SW480 (cell line): ENCODE data around the gene URI1.
"Not testable (repeated sequence)": the region's sequence is repeated elsewhere in the genome, so short reads cannot be mapped to it uniquely, and the experiment has no call there.

Experiments
- DNase-seq: peaks from one replicate; pipeline ENCODE4 v3.0.0-alpha.2; 2016; ENCODE audit warnings: low spot score

Gene URI1

GRCh38 chr19:29942404-29943261, 594 bp downstream of the URI1 start:
- peak; percentile 54 for DNase-seq

DNA sequence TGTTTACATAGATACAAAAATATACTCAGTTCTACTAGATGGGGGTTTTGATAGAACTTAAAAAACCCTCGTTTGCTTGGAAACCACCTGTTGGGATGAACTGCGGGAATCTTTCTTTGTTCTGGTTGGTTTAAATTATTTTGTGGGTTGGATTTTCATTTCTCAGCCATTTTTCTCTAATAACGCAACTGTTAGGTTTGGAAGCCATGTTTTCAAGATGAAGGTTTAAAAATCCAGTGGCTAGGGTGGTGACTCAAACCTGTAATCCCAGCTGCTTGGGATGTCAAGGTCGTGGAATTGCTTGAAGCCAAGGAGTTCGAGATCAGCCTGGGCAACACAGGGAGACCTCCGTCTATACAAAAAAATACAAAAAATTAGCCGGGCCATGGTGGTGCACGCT, 1.6 kb downstream of the URI1 start:
- DNase-seq = no peak

DNA sequence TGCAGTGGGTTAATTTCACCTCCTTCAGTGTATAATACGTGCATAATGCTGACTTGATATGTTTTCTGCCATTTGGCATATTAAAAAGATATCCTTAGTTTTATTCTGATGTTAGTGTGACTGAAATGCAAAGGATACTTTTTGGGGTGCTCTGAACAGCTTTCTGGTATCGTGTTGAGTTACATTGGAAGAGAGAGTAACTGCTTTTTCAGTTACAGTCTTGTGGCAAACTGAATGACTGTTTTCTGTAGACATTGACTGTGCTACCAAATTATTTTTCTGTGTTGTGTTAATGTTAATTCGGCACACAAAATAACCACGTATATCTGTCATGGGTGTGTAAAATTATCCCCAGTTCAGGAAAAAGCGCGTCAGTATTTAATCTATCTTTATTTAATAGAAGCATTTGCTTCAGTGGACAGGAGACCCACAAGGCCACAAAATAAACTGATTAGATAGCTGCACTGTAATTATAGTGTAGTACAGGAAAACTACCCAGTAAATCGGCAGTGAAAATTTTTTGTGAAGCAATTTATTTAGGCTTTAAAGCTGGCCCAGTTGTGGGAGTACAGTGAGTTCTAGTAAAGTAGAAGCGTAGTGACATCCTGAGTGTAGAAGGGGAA, 2.5 kb downstream of the URI1 start:
- DNase-seq = no peak

- no peak for DNase-seq
These were observed 3.0 kb downstream of the URI1 start for GRCh38 chr19:29945017-29945416.

GRCh38 chr19:29945433-29945832, 3.4 kb downstream of the URI1 start:
- no peak for DNase-seq

DNA sequence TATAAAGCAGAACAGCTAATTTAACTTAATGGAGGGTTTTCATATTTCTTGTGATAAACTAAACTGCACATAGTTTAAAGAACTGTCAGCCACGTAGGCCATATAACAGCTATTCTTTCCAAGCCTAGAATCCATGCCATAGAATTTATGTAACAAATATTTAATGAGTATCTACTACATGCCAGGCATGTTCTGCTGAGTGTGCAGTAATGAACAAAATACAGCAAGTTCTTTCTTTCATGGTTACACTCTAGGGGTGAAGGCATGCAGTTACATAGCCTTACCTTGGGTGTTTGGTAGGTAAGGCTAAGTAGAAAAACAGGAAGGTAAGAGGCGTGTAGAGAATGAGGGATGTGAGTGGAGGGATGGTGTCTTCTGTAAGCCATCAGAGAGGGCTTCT, 4.6 kb downstream of the URI1 start:
- DNase-seq = no peak

DNA sequence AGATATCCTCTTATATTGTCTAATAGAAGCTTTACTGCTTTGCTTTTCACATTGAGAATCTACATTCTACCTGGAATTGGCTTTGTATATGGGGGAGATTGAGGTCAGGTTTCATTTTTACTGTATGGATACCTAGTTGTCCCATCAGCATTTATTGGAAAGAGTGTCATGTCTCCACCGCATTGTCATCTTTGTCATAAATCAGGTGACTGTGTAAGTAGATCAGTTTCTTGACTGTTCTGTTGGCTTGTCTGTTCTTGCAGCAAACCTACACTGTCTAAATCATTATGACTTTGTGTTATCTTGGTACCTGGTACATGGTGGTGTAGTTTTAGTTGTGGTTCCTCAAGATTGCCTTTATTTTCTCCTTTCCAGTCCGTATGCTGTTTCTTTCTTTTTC, 5.8 kb downstream of the URI1 start:
- no peak for DNase-seq

DNA sequence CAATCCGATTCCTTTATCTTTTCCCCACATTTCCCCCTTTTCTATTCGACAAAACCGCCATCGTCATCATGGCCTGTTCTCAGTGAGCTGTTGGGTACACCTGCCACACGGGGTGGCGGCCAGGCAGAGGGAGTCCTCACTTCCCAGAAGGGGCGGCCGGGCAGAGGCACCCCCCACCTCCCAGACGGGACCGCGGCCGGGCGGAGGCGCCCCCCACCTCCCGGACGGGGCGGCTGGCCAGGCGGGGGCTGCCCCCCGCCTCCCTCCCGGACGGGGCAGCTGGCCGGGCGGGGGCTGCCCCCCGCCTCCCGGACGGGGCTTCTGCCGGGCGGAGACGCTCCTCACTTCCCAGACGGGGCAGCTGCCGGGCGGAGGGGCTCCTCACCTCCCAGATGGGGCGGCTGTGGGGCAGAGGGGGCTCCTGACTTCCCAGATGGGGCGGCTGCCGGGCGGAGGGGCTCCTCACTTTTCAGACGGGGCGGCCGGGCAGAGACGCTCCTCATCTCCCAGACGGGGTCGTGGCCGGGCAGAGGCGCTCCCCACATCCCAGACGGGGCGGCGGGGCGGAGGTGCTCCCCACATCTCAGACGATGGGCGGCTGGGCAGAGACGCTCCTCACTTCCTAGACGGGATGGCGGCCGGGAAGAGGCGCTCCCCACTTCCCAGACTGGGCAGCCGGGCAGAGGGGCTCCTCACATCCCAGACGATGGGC, 6.9 kb downstream of the URI1 start:
- not testable (repeated sequence) for DNase-seq

- no peak for DNase-seq
These were observed 10.1 kb downstream of the URI1 start for GRCh38 chr19:29952177-29952576.

DNA sequence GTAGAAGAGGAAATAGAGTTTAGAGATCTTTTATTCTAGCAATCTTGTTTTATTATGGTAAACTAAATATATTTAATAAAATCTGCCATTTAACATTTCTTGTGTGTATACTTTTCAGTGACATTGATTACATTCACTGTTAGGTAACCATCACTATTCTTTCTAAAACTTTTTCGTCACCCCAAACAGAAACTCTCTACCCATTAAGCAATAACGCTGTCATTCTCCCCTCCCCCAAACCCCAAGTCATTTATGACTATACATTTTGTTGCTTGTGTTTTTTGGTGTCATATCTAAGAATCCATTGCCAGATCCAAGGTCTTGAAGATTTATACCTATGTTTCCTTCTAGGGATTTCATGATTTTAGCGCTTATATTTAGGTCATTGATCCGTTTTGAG, 10.6 kb downstream of the URI1 start:
- no peak for DNase-seq

DNA sequence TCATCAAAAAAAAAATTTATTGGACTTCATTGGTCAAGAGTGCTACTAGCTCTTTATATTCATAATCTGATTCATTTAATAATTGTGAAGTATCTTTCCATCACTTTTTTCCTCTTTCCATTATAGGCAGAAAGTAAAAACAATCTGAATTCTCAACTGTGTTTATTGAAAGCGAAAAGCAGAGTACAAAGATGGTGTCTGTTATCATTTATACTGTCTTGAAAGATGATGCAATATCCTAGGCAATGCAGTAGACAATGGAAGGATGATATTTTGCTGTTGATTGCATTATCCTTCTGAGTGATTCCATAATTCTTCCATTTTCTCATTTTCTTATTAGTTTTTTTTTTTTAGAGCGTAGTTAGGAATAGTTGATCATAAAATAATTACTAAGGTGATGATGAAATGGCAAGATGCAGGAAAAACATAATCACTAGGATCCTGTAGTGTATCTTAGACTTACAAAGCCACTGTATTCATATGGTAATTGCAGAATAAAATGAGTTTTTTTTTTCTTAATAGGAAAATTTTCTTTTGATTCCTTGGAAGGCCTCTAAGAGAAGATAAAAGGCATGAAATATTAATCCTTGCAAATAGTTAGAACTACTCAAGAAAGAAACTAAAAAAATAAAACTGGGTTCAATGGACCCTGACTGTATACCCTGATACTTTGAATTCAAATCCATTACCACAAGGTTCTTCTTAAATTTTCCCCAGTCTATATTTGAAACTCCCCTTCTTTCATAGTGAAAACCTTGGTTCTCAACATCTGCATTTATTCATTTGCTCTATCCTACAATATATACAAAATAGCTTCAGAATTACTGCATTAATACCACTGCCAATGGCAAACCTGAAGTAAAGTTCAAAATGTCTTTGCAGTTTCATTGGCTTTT, 11.6 kb downstream of the URI1 start:
- no peak for DNase-seq

DNA sequence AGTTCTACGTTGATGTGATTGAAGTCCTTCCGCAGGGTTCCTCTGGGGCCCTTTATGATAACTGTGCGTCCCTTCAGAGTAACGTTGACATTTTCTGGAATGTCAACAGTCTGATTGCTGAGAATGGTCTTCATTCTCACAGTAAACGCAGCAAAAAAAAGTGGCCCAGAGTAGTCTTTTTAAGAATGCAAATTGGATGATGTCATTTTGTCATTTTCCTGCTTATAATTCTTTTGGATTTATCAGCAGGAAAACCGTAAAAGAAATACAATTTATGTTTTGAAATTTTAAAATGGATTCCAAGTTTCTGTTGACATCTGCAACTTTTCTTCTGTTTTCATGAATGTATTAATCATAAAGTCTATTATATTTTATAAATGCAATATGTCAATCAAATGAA, 14.8 kb downstream of the URI1 start:
- no peak for DNase-seq

GRCh38 chr19:29961311-29961710, 19.3 kb downstream of the URI1 start:
- no peak for DNase-seq

DNA sequence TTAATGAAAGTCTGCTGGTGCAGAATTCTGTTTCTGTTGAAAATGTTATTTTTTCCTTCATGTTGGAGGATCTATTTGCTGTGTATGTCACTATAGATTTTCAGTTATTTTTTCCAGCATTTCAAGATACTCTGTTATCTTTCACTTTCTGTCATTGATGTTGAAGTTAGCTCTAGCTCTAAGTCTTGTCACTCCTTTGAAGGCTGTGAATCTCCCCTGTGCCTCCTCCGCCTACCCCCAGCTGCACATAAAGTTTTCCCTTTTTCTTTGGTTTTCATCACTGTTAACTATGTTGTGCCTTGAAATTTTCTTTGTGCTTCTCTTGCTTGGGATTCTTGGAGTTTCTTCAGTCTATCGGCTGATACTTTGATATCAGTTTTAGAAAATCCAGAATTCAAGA, 20.8 kb downstream of the URI1 start:
- no peak for DNase-seq

GRCh38 chr19:29963576-29963975, 21.5 kb downstream of the URI1 start:
- no peak for DNase-seq

DNA sequence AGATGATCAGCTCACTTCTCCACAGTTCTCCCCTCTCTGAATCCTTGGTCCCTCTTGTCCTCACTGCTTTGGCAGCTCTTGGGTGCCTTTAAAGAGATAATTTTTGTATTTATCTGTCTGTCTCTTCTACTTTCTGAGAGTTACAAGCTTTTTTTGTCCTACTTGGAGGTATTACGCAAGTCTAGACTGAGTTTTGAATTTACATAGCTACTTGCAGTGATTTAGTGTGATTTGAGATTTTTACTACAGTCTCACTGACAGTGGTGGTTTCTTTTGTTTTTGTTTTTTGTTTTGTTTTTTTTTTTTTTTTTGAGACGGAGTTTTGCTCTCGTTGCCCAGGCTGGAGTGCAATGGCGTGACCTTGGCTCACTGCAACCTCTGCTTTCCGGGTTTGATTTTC, 22.1 kb downstream of the URI1 start:
- DNase-seq = no peak

GRCh38 chr19:29965492-29965891, 23.5 kb downstream of the URI1 start:
- no peak for DNase-seq

DNA sequence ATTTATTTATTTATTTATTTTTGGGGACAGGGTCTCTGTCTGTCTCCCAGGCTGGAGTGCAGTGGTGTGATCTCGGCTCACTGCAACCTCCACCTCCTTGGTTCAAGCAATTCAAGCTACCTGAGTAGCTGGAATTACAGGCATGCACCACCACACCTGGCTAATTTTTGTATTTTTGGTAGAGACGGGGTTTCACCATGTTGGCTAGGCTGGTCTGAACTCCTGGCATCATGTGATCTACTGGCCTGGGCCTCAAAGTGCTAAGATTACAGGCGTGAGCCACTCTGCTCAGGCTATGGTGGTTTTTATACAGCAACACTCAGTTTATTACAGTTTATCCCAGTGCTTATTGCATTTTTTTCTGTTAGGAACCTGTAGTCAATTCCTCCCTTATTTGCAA, 24.1 kb downstream of the URI1 start:
- not testable (repeated sequence) for DNase-seq

GRCh38 chr19:29966588-29967249, 24.7 kb downstream of the URI1 start:
- peak; percentile 22 for DNase-seq

- DNase-seq = no peak
These were observed 25.6 kb downstream of the URI1 start for GRCh38 chr19:29967623-29968022.

DNA sequence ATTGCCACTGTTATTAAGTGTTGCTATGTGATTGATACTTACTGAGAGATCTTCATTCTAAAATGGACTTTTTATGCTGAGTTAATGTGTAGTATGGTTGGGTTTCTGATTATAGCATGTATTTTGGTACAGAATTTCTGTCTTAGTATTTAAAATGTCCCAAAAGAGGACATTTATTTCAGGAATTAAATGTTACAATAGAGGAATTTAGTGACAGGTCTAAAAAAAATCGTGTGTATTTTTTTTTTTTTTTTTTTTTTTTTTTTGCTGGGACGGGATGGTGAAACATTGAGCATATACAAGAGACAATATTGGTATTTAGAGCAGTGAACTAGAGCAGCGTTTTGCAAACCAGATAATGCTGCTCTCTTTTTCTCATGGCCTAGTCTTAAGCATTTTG, 27.9 kb downstream of the URI1 start:
- no peak for DNase-seq

DNA sequence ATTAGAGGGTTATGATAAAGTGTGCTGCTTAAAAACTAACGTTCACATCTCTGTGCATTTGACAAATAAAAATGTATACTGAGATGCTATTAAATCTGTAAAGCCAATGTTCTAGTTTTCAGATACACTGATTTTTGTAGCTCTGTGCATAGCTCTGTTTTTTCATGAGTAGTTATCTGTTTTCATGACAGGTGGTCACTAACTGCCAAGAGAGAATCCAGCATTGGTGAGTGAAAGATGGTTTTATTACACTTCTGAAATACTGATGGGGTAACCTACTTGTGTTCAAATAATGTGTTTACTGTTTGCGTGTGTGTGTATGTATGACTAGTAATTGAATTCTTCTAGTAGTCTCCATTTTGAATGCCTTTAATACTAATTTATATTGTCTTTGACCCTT, 29.0 kb downstream of the URI1 start:
- DNase-seq = no peak
